ENCODE results near the gene ALPK3. TPM values are rescaled to one million over a fixed set of nuclear protein-coding genes. Genes with fewer than 3 reads are reported as not detected.

ALPK3 gene
- total and polyA plus RNA-seq, 2 donors (not counting 3 experiments of a cell fraction or from before 2014, with no cell fraction given) = 18.4 to 36.2 TPM

DNA sequence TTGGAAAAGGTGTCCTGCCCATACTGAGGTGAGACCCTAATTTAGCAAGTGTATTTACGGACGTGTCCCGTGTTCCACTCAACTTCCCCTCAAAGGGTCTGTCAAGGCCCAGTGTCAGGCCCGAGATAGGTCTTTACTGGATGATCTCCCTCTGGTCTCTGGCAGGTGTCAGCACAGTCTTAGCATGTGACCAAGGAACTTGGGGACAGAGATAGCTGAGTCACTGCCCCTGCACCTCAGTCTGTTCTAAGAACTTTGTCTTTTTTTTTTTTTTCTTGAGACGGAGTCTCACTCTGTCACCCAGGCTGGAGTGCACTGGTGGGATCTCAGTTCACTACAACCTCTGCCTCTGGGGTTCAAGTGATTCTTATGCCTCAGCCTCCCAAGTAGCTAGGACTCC lies 32.1 kb upstream of the ALPK3 start:
- H3K79me2 ChIP-seq (ENCODE audit: control insufficient read depth, insufficient read depth, low read length) = peaks cover 44% of the 10 kb centered on the region
- no peak for FAIRE-seq
- no peaks in the 10 kb centered on the region for H3K4me1 ChIP-seq (ENCODE audit: control insufficient read depth, extremely low read depth, insufficient read depth, low read length)
- no peaks in the 10 kb centered on the region for H4K20me1 ChIP-seq (replicated peaks; ENCODE audit: control insufficient read depth, extremely low read depth, insufficient read depth, low read length)
- H3K4me2 ChIP-seq (ENCODE audit: insufficient read depth, low read length) = no peak overlapping the region
- H3K9ac ChIP-seq (replicated peaks; ENCODE audit: extremely low read depth, insufficient read depth, low read length) = no peak overlapping the region
- H3K9me3 ChIP-seq (replicated peaks; ENCODE audit: control insufficient read depth, insufficient read depth, low read length) = no peaks in the 10 kb centered on the region
- CTCF ChIA-PET = no interaction called here
- H3K4me3 ChIP-seq (replicated peaks in 1 of 3; ENCODE audit: insufficient read depth in 1 of 3, low read depth in 1 of 3, low read length in 3 of 3) = no peak overlapping the region
- intact Hi-C loops (cut with micrococcal nuclease) (no loop called here), dilution Hi-C loops (cut with MboI; ENCODE audit: extremely low pct_ligation_motif_present, low sequenced_read_pairs) (no loop called here)
- TF ChIP-seq GATA2 (IDR thresholded peaks at IDR 0.05; ENCODE audit: insufficient read depth, insufficient read length, low read depth, low read length) = no peak
- no peak for TF ChIP-seq POLR2AphosphoS5 (IDR thresholded peaks at IDR 0.05; ENCODE audit: insufficient read depth, low read depth, low read length)
- no peak for TF ChIP-seq POLR2A (IDR thresholded peaks at IDR 0.05; ENCODE audit: low read depth, low read length)
- no peak for TF ChIP-seq JUN (IDR thresholded peaks at IDR 0.05; ENCODE audit: borderline replicate concordance, insufficient read depth, insufficient read length, low read depth)
- no peak for TF ChIP-seq MYC (IDR thresholded peaks at IDR 0.05; ENCODE audit: low read depth, low read length)
- no peak for TF ChIP-seq FOS (IDR thresholded peaks at IDR 0.05; ENCODE audit: borderline replicate concordance, insufficient read depth, low read length)
- TF ChIP-seq, protein P1, sequence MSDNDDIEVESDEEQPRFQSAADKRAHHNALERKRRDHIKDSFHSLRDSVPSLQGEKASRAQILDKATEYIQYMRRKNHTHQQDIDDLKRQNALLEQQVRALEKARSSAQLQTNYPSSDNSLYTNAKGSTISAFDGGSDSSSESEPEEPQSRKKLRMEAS (IDR thresholded peaks at IDR 0.05; ENCODE audit: insufficient read depth, insufficient read length) = no peak
- TF ChIP-seq, protein P2, sequence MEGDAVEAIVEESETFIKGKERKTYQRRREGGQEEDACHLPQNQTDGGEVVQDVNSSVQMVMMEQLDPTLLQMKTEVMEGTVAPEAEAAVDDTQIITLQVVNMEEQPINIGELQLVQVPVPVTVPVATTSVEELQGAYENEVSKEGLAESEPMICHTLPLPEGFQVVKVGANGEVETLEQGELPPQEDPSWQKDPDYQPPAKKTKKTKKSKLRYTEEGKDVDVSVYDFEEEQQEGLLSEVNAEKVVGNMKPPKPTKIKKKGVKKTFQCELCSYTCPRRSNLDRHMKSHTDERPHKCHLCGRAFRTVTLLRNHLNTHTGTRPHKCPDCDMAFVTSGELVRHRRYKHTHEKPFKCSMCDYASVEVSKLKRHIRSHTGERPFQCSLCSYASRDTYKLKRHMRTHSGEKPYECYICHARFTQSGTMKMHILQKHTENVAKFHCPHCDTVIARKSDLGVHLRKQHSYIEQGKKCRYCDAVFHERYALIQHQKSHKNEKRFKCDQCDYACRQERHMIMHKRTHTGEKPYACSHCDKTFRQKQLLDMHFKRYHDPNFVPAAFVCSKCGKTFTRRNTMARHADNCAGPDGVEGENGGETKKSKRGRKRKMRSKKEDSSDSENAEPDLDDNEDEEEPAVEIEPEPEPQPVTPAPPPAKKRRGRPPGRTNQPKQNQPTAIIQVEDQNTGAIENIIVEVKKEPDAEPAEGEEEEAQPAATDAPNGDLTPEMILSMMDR (IDR thresholded peaks at IDR 0.05; ENCODE audit: extremely low read depth in 1 of 2, insufficient read depth in 1 of 2, low read depth in 1 of 2, low read length in 2 of 2) = no peak
- no peak for TF ChIP-seq EZH2 (IDR thresholded peaks at IDR 0.05; ENCODE audit: borderline replicate concordance, low read depth, low read length, severe bottlenecking)
- no peaks in the 10 kb centered on the region for H3K27me3 ChIP-seq (ENCODE audit: control insufficient read depth in 2 of 2, insufficient read depth in 2 of 2, low read length in 2 of 2)
- H3K27ac ChIP-seq (ENCODE audit: insufficient read depth, low read depth, low read length) = no peak overlapping the region
- POLR2A ChIA-PET = interaction anchor here (0.6 kb wide), 1 partner anchor 42 kb away, joined by 3 read pairs; no protein-coding TSS in a partner anchor
- H2AFZ ChIP-seq (ENCODE audit: low read depth, low read length) = no peak overlapping the region
- BruUV-seq (replicated peaks) = no TSS peak
- H3K36me3 ChIP-seq (ENCODE audit: control insufficient read depth in 2 of 2, extremely low read depth in 1 of 2, insufficient read depth in 2 of 2, low read length in 2 of 2) = peaks cover 18 to 23% of the 10 kb centered on the region in 2 experiments
- no peaks in the 10 kb centered on the region for H3K9me1 ChIP-seq (replicated peaks; ENCODE audit: control insufficient read depth, extremely low read depth, insufficient read depth, low read length)
- DNase-seq (ENCODE audit: low read depth, low spot score) = no peak

Data from endothelial cell of umbilical vein (primary cell).